OCI-LY3 (cell line): ENCODE data around the gene RAB37.

Source experiments
- H2AFZ ChIP-seq: fragments of 200-600, 300-600 bp; shearing (Covaris generic); 2 replicates; pipeline ENCODE4 v1.6.0; 2014; ENCODE audit warnings: antibody characterized with exemption, low read depth, low read length
- H3K27ac ChIP-seq: fragments of 200-600, 300-600 bp; sonication (generic); 2 replicates; pipeline ENCODE4 v1.5.1; 2014; ENCODE audit warnings: mild to moderate bottlenecking, low read length, moderate library complexity, mixed read lengths
- H3K27me3 ChIP-seq: fragments of 200-600, 300-600 bp; sonication (generic); 2 replicates; pipeline ENCODE4 v1.6.1; 2014; ENCODE audit warnings: low read depth, low read length, mixed read lengths
- H3K36me3 ChIP-seq: fragments of 200-600, 300-600 bp; sonication (generic); replicated peaks from 2 replicates; pipeline ENCODE3; 2014; ENCODE audit warnings: low read depth, low read length, mixed read lengths
- H3K4me1 ChIP-seq: fragments of 300-600, 200-600 bp; sonication (generic); 2 replicates; pipeline ENCODE4 v1.6.1; 2014; ENCODE audit warnings: low read length, mixed read lengths
- H3K4me2 ChIP-seq: fragments of 200-600, 300-600 bp; sonication (generic); 2 replicates; pipeline ENCODE4 v1.6.1; 2014; ENCODE audit warnings: low read length, mixed read lengths
- H3K4me3 ChIP-seq: fragments of 300-600, 200-600 bp; sonication (generic); 2 replicates; pipeline ENCODE4 v1.5.1; 2014; ENCODE audit warnings: antibody characterized with exemption, mild to moderate bottlenecking, low read length, moderate library complexity
- H3K79me2 ChIP-seq: fragments of 300-600, 200-600 bp; shearing (Covaris generic); 2 replicates; pipeline ENCODE4 v1.6.1; 2014; ENCODE audit warnings: mild to moderate bottlenecking, low read length, mixed read lengths
- H3K9ac ChIP-seq: fragments of 300-600, 200-600 bp; shearing (Covaris generic); 2 replicates; pipeline ENCODE4 v1.6.0; 2014; ENCODE audit warnings: mild to moderate bottlenecking, low read length, moderate library complexity
- H3K9me3 ChIP-seq: fragments of 200-600, 300-600 bp; shearing (Covaris generic); 2 replicates; pipeline ENCODE4 v1.6.1; 2014; ENCODE audit warnings: low read length, mixed read lengths; ENCODE audit not compliant: insufficient read depth
- H4K20me1 ChIP-seq: fragments of 200-600, 300-600 bp; sonication (generic); 2 replicates; pipeline ENCODE4 v1.6.1; 2016; ENCODE audit warnings: low read length, mixed read lengths; ENCODE audit not compliant: insufficient read depth
- CTCF ChIP-seq: fragments of 200-600, 300-600 bp; sonication (generic); IDR thresholded peaks from 2 replicates; pipeline ENCODE4 v1.5.1; 2014; ENCODE audit warnings: antibody characterized with exemption, low read length, low read depth
- EZH2phosphoT487 ChIP-seq: fragments of 200-600 bp; shearing (Covaris generic); IDR thresholded peaks from 2 replicates; pipeline ENCODE4 v1.6.1; 2018; ENCODE audit warnings: antibody characterized with exemption, mixed run types, low read depth

The RAB37 gene

GRCh38 chr17:74738051-74738996 is 1.3 kb downstream of the RAB37 start:
- Histone ChIP-seq H3K4me1 (no peaks in the 10 kb centered on the region), H3K36me3 (no peaks in the 10 kb centered on the region), H3K79me2 (no peaks in the 10 kb centered on the region), H3K9ac (no peak overlapping the region), H3K4me3 (0 out of 2 replicates have a peak overlapping the region, but pooled peaks have one; percentile 16), H3K27me3 (peaks cover 18% of the 10 kb centered on the region), H3K9me3 (no peaks in the 10 kb centered on the region), H3K27ac (no peak overlapping the region), H3K4me2 (peak overlapping the region; percentile 38), H2AFZ (0 out of 2 replicates have a peak overlapping the region, but pooled peaks have one; percentile 39), H4K20me1 (no peaks in the 10 kb centered on the region)
- TF ChIP-seq CTCF = no peak
- TF ChIP-seq EZH2phosphoT487 = no peak

GRCh38 chr17:74739227-74739831 is 2.3 kb downstream of the RAB37 start:
- no peak overlapping the region for H3K27ac ChIP-seq
- H3K4me2 ChIP-seq = no peak overlapping the region
- H3K9ac ChIP-seq = no peak overlapping the region
- H3K9me3 ChIP-seq = no peaks in the 10 kb centered on the region
- no peaks in the 10 kb centered on the region for H3K79me2 ChIP-seq
- H3K36me3 ChIP-seq = no peaks in the 10 kb centered on the region
- H3K27me3 ChIP-seq = peaks cover 25% of the 10 kb centered on the region
- no peaks in the 10 kb centered on the region for H4K20me1 ChIP-seq
- H3K4me1 ChIP-seq = no peaks in the 10 kb centered on the region
- TF ChIP-seq CTCF (no peak), EZH2phosphoT487 (no peak)
- H3K4me3 ChIP-seq = no peak overlapping the region
- no peak overlapping the region for H2AFZ ChIP-seq

GRCh38 chr17:74740173-74740572 is 3.1 kb downstream of the RAB37 start:
- no peaks in the 10 kb centered on the region for H3K36me3 ChIP-seq
- H3K27ac ChIP-seq = no peak overlapping the region
- no peaks in the 10 kb centered on the region for H4K20me1 ChIP-seq
- H2AFZ ChIP-seq = no peak overlapping the region
- H3K79me2 ChIP-seq = no peaks in the 10 kb centered on the region
- no peaks in the 10 kb centered on the region for H3K9me3 ChIP-seq
- peaks cover 25% of the 10 kb centered on the region for H3K27me3 ChIP-seq
- no peak overlapping the region for H3K9ac ChIP-seq
- no peak for TF ChIP-seq CTCF
- no peak for TF ChIP-seq EZH2phosphoT487
- no peak overlapping the region for H3K4me2 ChIP-seq
- no peak overlapping the region for H3K4me3 ChIP-seq
- H3K4me1 ChIP-seq = no peaks in the 10 kb centered on the region
